ENCODE measurements around the gene LBHD2. TPM values are rescaled to one million over a fixed set of nuclear protein-coding genes. Genes with fewer than 3 reads are reported as not detected.

Gene LBHD2
- total RNA-seq, 1 donor from 2014 or later: not detected

DNA sequence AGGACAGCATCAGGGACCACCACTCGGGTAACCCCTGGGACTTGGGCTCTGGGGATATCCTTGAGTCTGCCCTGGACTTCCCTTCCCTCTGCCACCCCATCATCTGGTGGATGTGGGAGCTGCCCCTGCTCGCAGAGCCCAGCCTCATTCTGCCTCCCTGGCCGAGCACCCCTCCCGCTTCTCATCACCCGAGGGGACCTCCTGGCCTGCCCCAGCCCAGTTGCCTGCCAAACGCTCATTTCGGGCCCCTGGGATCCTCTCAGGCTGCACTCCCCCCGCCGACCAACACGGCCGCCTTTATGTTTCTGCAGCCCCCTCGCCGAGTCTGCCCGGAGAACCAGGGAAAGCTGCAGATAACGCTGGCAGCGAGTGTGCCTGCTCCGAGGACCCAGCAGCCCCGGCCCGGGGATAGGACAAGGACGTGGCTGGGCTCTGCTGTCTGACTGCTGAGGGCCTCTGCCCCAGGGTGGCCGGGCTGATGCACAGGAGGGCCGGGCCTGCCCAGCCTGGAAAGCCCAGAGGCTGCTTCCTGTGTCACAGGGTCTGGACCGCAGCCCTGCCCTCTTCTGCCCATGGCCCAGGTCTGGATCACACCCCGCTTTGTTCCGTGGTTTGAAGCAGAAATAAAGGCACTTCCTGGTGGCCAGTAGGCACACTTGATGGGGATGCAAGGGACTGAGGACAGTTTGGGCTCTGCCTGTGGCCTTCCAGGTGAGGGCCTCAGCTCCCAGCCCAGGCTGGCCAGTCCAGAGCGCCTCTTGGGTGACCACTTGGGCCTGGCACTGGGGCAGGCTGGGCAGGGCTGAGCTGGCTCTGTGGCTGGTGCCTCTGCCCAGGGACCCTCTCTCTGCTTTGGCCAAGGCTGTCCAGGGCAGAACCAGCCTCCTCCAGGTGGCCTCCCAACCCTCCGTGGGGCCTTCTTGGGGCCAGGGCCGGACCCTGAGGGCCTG lies 5.7 kb downstream of the LBHD2 start:
- FAIRE-seq: no peak
- DNase-seq (ENCODE audit: low spot score in 2 of 2): no peak

GRCh38 chr14:103090481-103091020 lies 6.5 kb downstream of the LBHD2 start:
- FAIRE-seq (no peak), DNase-seq (ENCODE audit: low spot score in 2 of 2) (no peak)

GRCh38 chr14:103091041-103091882 lies 7.3 kb downstream of the LBHD2 start:
- DNase-seq (ENCODE audit: low spot score in 2 of 2) (peak; percentile 70 to 79), FAIRE-seq (no peak)

- DNase-seq (ENCODE audit: low spot score in 2 of 2) (no peak), FAIRE-seq (no peak)
Observed at GRCh38 chr14:103091883-103092222, 7.8 kb downstream of the LBHD2 start.

GRCh38 chr14:103093856-103094405 lies 9.9 kb downstream of the LBHD2 start:
- DNase-seq (ENCODE audit: low spot score in 2 of 2) (no peak), FAIRE-seq (no peak)

DNA sequence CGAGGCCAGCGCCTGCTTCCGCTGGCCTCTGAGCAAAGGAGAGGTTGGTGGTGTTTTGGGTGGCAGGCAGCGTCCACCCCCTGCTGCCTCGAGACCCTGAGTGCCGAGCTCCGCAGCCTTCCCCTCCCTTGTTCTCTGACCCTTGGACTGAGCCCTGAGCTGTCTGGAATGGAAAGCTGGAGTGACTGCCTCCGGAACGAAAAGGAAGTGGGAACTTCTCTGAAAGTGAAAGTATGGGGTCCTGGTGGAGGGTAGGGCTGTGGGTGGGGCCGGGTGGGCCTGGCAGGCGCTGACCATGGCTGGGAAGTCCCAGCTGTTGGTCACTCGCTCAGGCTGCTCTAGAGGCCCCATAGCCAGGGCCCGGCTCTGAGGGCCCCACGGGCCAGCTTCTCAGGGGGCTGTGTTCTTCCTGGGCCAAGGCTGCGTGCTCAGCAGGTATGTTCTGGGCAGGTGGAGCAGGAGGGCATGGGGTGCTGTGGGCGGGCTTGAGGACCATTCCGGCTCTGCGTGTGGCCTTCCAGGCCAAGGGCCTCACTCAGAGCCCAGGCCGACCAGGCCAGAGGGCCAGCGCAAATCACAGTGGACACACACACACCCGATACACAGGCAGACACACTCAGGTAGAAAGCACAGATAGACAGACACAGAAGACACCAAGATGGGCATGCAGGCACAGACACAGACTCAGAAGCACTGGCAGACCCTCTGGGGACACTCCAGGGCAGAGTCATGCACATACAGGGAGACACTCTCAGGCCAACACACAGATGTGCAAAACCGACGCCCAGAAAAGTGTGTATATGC lies 10.6 kb downstream of the LBHD2 start, which contains the start of gene EXOC3L4:
Gene EXOC3L4, plus strand, starts transcription at position 320 of the 804 bp plus-strand sequence. CDS start 5,495 bp downstream, outside the sequence.
- FAIRE-seq (no peak), DNase-seq (ENCODE audit: low spot score in 2 of 2) (no peak)

- FAIRE-seq (no peak), DNase-seq (ENCODE audit: low spot score in 2 of 2) (no peak)
Observed at GRCh38 chr14:103095210-103095778, 11.3 kb downstream of the LBHD2 start.

DNA sequence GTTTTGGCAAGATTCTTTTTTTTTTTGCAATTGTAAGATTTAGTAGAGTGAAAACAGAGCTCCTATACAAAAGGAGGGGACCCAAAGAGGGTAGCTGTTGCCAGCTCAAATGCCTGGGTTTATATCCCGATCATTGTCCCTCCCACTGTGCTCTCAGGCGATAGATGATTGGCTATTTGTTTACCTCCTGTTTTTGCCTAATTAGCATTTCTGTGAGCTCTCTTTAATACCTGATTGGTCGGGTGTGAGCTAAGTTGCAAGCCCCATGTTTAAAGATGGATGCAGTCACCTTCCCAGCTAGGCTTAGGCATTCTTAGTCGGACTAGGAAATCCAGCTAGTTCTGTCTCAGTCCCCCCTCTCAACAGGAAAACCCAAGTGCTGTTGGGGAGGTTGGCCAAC lies 12.4 kb downstream of the LBHD2 start:
- no peak for FAIRE-seq
- no peak for DNase-seq (ENCODE audit: low spot score in 2 of 2)

DNA sequence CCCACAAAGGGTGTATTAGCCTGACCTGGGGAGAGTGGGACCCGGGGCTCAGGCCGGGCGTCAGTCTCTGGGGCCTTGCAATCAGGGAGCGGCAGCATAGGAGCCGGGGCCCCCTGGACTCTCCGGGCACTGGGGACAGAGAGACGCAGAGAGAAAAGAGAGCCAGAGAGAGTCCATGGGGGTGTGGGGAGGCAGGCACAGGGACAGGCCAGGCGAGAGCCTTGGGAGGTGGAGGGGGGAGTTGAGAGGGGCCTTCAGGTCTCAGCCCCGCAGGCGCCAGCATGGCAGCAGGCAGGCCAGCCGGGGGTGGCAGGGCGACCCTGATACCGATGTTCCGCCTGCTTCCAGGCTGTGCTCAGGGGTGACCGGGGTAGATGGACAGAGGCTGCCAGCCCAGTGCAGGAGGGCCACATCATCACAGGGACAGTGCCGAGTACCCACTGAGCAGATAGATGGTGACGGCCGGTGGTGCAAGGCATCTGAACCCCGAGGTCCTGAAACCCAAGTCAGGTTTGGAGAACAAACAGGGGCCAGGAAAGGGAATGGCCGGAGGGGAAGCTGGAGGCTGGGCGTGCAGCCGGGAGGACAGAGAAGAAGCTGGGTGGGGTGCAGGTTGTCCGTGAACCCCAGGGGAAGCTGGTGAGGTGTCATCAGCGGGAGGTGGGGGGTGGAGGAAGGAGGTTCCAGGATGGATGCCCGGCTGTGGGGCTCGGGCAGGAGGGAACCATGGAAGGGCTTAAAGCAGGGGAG lies 13.4 kb downstream of the LBHD2 start:
- no peak for FAIRE-seq
- no peak for DNase-seq (ENCODE audit: low spot score in 2 of 2)

GRCh38 chr14:103097994-103098957 lies 14.3 kb downstream of the LBHD2 start:
- FAIRE-seq (no peak), DNase-seq (ENCODE audit: low spot score in 2 of 2) (no peak)

- FAIRE-seq (no peak), DNase-seq (ENCODE audit: low spot score in 2 of 2) (no peak)
Observed at GRCh38 chr14:103099081-103099732, 15.2 kb downstream of the LBHD2 start.

DNA sequence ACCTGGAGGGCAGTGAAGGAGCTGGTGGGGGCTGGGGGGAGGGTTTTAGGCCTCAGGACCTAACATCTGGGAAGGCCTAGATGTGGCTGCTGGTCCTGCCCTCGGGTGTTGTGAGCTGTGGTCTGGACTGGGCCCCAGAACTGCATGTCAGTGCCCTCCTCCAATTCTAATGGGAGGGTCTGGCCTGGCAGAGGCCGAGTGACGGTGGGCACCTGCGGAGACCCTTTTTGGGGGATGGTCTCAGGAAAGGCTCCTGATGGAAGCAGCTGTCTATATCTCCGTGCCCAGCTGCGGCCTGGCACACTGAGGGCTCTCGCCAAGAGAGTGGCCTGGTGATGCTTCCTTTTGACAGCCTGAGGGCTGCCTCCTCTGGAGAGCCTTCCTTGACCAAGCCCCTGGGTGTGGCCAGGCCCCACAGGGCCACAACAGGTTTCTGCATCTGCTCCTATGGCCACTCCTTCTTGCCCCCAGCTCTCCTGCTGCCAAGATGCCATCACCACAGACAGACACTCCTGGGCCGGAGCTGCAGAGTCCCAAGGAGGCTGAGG lies 15.8 kb downstream of the LBHD2 start:
- no peak for FAIRE-seq
- no peak for DNase-seq (ENCODE audit: low spot score in 2 of 2)

DNA sequence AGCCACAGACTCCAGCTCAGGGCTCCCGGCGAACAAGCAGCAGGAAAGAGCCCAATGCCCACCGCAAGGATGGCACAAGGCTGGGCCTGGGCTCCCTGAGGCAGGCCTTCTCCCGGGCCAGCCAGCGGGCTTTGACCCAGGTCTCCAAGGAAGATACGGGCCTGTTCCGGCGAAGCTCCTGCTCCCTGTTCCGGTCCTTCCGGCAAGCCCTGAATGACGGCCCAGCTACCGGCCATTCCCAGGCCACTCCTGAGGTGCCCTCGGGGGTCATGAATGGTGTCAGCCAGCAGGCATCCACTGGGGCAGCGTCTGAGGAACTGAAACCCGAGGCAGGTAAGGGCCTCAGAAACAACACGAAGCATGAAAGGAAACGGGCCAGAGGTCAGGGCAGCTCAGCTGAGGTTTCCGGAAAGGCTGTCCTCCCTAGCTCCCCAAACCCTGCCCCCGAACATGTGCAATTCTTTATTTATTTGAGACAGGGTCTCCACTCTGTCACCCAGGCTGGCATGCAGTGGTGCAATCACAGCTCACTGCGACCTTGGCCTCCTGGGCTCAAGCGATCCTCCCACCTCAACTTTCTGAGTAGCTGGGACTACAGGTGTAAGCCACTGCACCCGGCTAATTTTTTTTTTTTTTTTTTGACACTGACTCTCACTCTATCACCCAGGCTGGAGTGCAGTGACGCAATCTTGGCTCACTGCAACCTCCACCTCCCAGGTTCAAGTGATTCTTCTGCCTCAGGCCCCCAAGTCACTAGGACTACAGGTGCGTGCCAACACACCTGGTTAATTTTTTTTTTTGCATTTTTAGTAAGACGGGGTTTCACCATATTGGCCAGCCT lies 16.5 kb downstream of the LBHD2 start:
- FAIRE-seq: no peak
- DNase-seq (ENCODE audit: low spot score in 2 of 2): no peak

DNA sequence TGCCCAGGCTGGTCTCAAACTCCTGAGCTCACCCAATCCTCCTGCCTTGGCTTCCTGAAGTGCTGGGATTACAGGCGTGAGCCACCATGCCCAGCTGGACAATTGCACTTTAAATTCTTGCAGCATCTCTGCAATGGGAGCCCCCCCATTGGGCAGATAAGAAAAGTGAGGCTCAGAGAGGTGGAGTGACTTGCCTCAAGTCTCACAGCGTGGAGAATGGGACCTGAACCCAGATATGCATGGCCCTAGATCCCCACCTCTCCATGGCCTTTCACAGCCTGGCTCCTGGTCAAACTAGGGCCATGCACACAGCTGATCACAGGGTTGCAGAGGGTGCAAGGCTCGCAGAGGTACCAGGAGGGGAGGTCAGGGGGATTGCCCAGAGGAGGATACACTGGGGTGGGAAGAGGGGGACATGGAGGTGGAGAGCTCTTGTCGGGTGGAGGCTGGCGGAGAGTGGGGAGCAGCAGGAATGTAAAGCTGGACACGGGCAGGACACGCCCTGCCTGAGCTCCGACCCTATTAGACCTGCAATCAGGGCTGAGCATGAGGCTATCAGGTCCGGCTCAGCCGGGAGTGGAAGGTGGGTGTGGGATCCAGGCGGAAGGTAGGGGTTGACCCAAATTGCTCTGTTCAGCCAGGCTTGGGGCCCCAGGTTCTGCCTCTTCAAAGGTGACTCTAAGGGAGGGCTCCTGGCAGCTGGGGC lies 17.4 kb downstream of the LBHD2 start:
- no peak for FAIRE-seq
- no peak for DNase-seq (ENCODE audit: low spot score in 2 of 2)

DNA sequence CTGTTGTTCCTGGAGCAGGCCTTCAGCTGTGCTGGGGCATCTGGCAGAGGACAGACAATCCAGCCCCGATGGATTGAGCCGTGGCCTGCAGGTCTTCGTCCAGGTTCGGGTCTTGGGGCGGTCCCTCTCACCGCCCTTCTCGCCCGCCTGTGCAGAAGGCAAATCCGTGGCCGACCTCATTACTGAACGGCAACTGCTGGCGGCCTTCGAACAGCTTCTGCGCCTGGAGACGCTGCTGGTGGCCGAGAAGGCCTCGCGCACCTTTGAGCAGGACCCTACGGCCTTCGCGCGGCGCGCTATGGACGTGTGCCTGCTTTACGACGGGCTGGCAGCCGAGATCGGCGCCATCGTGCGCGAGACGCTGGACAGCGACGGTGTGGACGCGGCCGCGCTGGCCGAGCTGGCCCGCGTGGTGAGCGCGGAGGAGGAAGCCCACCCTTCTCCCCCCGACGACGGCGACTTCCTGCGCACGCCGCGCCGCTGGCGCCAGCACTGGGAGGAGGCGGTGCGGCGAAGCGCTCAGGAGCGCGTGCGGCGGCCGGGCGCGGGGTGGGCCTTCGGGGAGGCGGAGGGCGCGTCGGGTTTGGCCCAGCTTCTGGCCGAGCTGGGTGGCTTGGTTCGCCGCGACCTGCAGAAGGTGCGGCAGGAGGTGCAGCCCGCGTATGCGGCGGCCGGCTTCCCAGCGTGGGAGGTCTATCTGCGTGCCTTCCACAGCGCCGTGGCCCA lies 18.1 kb downstream of the LBHD2 start:
- DNase-seq (ENCODE audit: low spot score in 2 of 2) (no peak), FAIRE-seq (no peak)

All from frontal cortex (tissue), 4 donors.